VCaP (cell line): ENCODE measurements around the gene BAZ2B.

Experiments
- H3K27ac ChIP-seq: fragments of 450-650 bp; 2 replicates; pipeline ENCODE4 v1.5.1; 2017
- CTCF ChIP-seq: fragments of 450-650 bp; conservative IDR thresholded peaks from 2 replicates; pipeline ENCODE4 v1.5.1; 2017; ENCODE audit warnings: mild to moderate bottlenecking, moderate library complexity

The BAZ2B gene

GRCh38 chr2:159275111-159275510 lies 341.2 kb downstream of the BAZ2B start:
- no peak for TF ChIP-seq CTCF
- H3K27ac ChIP-seq = no peak overlapping the region

- H3K27ac ChIP-seq = peak overlapping the region; percentile 44
- TF ChIP-seq CTCF = no peak
Measured at GRCh38 chr2:159272156-159272555, 344.2 kb downstream of the BAZ2B start.

- no peak for TF ChIP-seq CTCF
- no peak overlapping the region for H3K27ac ChIP-seq
Measured at GRCh38 chr2:159270744-159271379, 345.5 kb downstream of the BAZ2B start.
